CD4-positive, CD25-positive, alpha-beta regulatory T cell (primary cell): Measurements from ENCODE around the gene MARCHF6. TPM values are rescaled to one million over a fixed set of nuclear protein-coding genes. Genes with fewer than 3 reads are reported as not detected.

ENCODE experiments used
- ATAC-seq, 2 donors: fragments of 150-1000 bp; cut with Tn5 transposase; one replicate each; pipeline ENCODE4 v1.10.0; 2021; ENCODE audit warnings: low read depth in 2 of 2, moderate number of reproducible peaks in 2 of 2, moderate library complexity in 1 of 2
- DNase-seq, 3 donors: peaks; one replicate each; pipeline versions ENCODE4 v3.0.0 to v3.0.0-alpha.2; 2012 to 2022; ENCODE audit warnings: mixed read lengths in 1 of 3
- H3K27ac ChIP-seq: one replicate; pipeline ENCODE4 v1.7.0; 2013; ENCODE audit warnings: mild to moderate bottlenecking, low read length; ENCODE audit not compliant: insufficient read depth, poor library complexity, severe bottlenecking
- H3K27me3 ChIP-seq: one replicate; pipeline ENCODE4 v1.7.0; 2013; ENCODE audit warnings: low read length; ENCODE audit not compliant: control insufficient read depth, insufficient read depth
- H3K36me3 ChIP-seq: one replicate; pipeline ENCODE4 v1.7.0; 2013; ENCODE audit warnings: mild to moderate bottlenecking, low read length, moderate library complexity; ENCODE audit not compliant: control insufficient read depth, insufficient read depth
- H3K4me1 ChIP-seq: 2 replicates; pipeline ENCODE4 v1.7.0; 2013; ENCODE audit warnings: mild to moderate bottlenecking, low read length; ENCODE audit not compliant: insufficient read depth, control insufficient read depth, poor library complexity, severe bottlenecking
- H3K4me3 ChIP-seq: one replicate; pipeline ENCODE4 v1.7.0; 2013; ENCODE audit warnings: low read depth, mild to moderate bottlenecking, low read length, moderate library complexity
- H3K9me3 ChIP-seq, 2 experiments: 1 replicate in 1 of 2; 2 replicates in 1 of 2; pipeline ENCODE4 v1.7.0; 2013; ENCODE audit warnings: low read length in 2 of 2, mild to moderate bottlenecking in 1 of 2, moderate library complexity in 1 of 2; ENCODE audit not compliant: control insufficient read depth in 2 of 2
- H3K27ac Mint-ChIP-seq, 3 donors: one replicate each; pipeline ENCODE4 v1.8.0; 2020 to 2022; ENCODE audit warnings: mild to moderate bottlenecking in 3 of 3, mixed read lengths in 3 of 3, moderate library complexity in 2 of 3
- H3K27me3 Mint-ChIP-seq: one replicate; pipeline ENCODE4 v1.8.0; 2022; ENCODE audit warnings: mild to moderate bottlenecking, mixed read lengths
- H3K36me3 Mint-ChIP-seq: one replicate; pipeline ENCODE4 v1.8.0; 2020; ENCODE audit warnings: mixed read lengths
- H3K4me1 Mint-ChIP-seq, 4 donors: one replicate each; pipeline ENCODE4 v1.8.0; 2020 to 2022; ENCODE audit warnings: mixed read lengths in 4 of 4, mild to moderate bottlenecking in 1 of 4
- H3K4me3 Mint-ChIP-seq, 4 donors: one replicate each; pipeline ENCODE4 v1.8.0; 2020 to 2022; ENCODE audit warnings: mild to moderate bottlenecking in 4 of 4, mixed read lengths in 4 of 4, moderate library complexity in 3 of 4
- H3K9me3 Mint-ChIP-seq, 7 donors: one replicate each; pipeline ENCODE4 v1.8.0; 2020 to 2022; ENCODE audit warnings: mixed read lengths in 7 of 7, mild to moderate bottlenecking in 3 of 7, moderate library complexity in 2 of 7
- polyA plus RNA-seq, 4 donors: library from polyadenylated mRNA; unstranded; fragments of 300-500 nt; fragmentation: Illumina TruSeq; gene quantifications; one replicate each; pipeline ENCODE4 v1.2.3, GENCODE V29; 2021
- total RNA-seq: library from RNA; stranded (reverse); gene quantifications from one replicate; pipeline ENCODE4 v1.2.3, GENCODE V29; 2022

Gene MARCHF6
- total and polyA plus RNA-seq, 5 donors from 2014 or later = 34.9 to 188 (median 53.8) TPM

- H3K9me3 ChIP-seq = no peaks in the 10 kb centered on the region
- DNase-seq = no peak
- H3K27ac ChIP-seq = no peak overlapping the region
- no peak for ATAC-seq
- H3K4me3 ChIP-seq = no peak overlapping the region
- Mint-ChIP-seq H3K27me3 (peaks cover 24% of the 10 kb centered on the region), H3K36me3 (no peaks in the 10 kb centered on the region), H3K9me3 (no peaks in the 10 kb centered on the region), H3K4me3 (no peak overlapping the region), H3K4me1 (peaks cover 0 to 4% (median 0%) of the 10 kb centered on the region in 4 donors), H3K27ac (no peak overlapping the region)
- H3K27me3 ChIP-seq = no peaks in the 10 kb centered on the region
- no peaks in the 10 kb centered on the region for H3K4me1 ChIP-seq
- no peaks in the 10 kb centered on the region for H3K36me3 ChIP-seq
These were observed 35.4 kb upstream of the MARCHF6 start for GRCh38 chr5:10317825-10318682.

GRCh38 chr5:10319202-10319851 lies 34.2 kb upstream of the MARCHF6 start:
- Mint-ChIP-seq H3K27me3 (peaks cover 23% of the 10 kb centered on the region), H3K4me3 (no peak overlapping the region), H3K9me3 (no peaks in the 10 kb centered on the region), H3K27ac (no peak overlapping the region), H3K36me3 (no peaks in the 10 kb centered on the region), H3K4me1 (peaks cover 0 to 4% (median 0%) of the 10 kb centered on the region in 4 donors)
- Histone ChIP-seq H3K36me3 (no peaks in the 10 kb centered on the region), H3K27ac (no peak overlapping the region), H3K9me3 (no peaks in the 10 kb centered on the region), H3K4me1 (no peaks in the 10 kb centered on the region), H3K27me3 (peaks cover 3% of the 10 kb centered on the region), H3K4me3 (no peak overlapping the region)
- no peak for ATAC-seq
- no peak for DNase-seq

- DNase-seq (no peak), ATAC-seq (no peak)
- Histone ChIP-seq H3K27ac (no peak overlapping the region), H3K9me3 (no peaks in the 10 kb centered on the region), H3K4me3 (no peak overlapping the region), H3K36me3 (no peaks in the 10 kb centered on the region), H3K4me1 (no peaks in the 10 kb centered on the region), H3K27me3 (peaks cover 3% of the 10 kb centered on the region)
- peaks cover 0 to 4% (median 0%) of the 10 kb centered on the region in 4 donors for H3K4me1 Mint-ChIP-seq
- no peaks in the 10 kb centered on the region for H3K9me3 Mint-ChIP-seq
- no peaks in the 10 kb centered on the region for H3K36me3 Mint-ChIP-seq
- no peak overlapping the region for H3K4me3 Mint-ChIP-seq
- H3K27ac Mint-ChIP-seq = peak overlapping the region in 1 of 3 donors; percentile 45
- H3K27me3 Mint-ChIP-seq = peaks cover 16% of the 10 kb centered on the region
These were observed 32.7 kb upstream of the MARCHF6 start for GRCh38 chr5:10320793-10321192.

- no peak for ATAC-seq
- no peak overlapping the region for H3K4me3 Mint-ChIP-seq
- H3K4me1 Mint-ChIP-seq = no peaks in the 10 kb centered on the region
- DNase-seq = no peak
- H3K9me3 Mint-ChIP-seq = no peaks in the 10 kb centered on the region
- peaks cover 10% of the 10 kb centered on the region for H3K27me3 Mint-ChIP-seq
- Histone ChIP-seq H3K9me3 (no peaks in the 10 kb centered on the region), H3K27ac (no peak overlapping the region), H3K4me3 (no peak overlapping the region), H3K36me3 (no peaks in the 10 kb centered on the region), H3K4me1 (no peaks in the 10 kb centered on the region), H3K27me3 (peaks cover 3% of the 10 kb centered on the region)
- H3K27ac Mint-ChIP-seq = no peak overlapping the region
- H3K36me3 Mint-ChIP-seq = no peaks in the 10 kb centered on the region
These were observed 31.6 kb upstream of the MARCHF6 start for GRCh38 chr5:10321882-10322281.

- H3K4me1 Mint-ChIP-seq = no peaks in the 10 kb centered on the region
These were observed 29.7 kb upstream of the MARCHF6 start for GRCh38 chr5:10323588-10324488.

GRCh38 chr5:10324518-10325370 lies 28.8 kb upstream of the MARCHF6 start:
- DNase-seq (no peak), ATAC-seq (no peak)
- Histone ChIP-seq H3K4me1 (no peaks in the 10 kb centered on the region), H3K4me3 (no peak overlapping the region), H3K27ac (no peak overlapping the region), H3K27me3 (peaks cover 3% of the 10 kb centered on the region), H3K36me3 (no peaks in the 10 kb centered on the region), H3K9me3 (no peaks in the 10 kb centered on the region)
- no peak overlapping the region for H3K27ac Mint-ChIP-seq
- no peak overlapping the region for H3K4me3 Mint-ChIP-seq
- peaks cover 27% of the 10 kb centered on the region for H3K27me3 Mint-ChIP-seq
- H3K4me1 Mint-ChIP-seq = no peaks in the 10 kb centered on the region
- H3K9me3 Mint-ChIP-seq = no peaks in the 10 kb centered on the region
- no peaks in the 10 kb centered on the region for H3K36me3 Mint-ChIP-seq

More at GRCh38 chr5:10323588-10324488, 29.7 kb upstream of the MARCHF6 start:
- no peak for DNase-seq
- Histone ChIP-seq H3K4me3 (no peak overlapping the region), H3K4me1 (no peaks in the 10 kb centered on the region), H3K27me3 (peaks cover 3% of the 10 kb centered on the region), H3K9me3 (no peaks in the 10 kb centered on the region), H3K36me3 (no peaks in the 10 kb centered on the region), H3K27ac (no peak overlapping the region)
- H3K27me3 Mint-ChIP-seq = peaks cover 18% of the 10 kb centered on the region
- no peak overlapping the region for H3K27ac Mint-ChIP-seq
- ATAC-seq = no peak
- no peak overlapping the region for H3K4me3 Mint-ChIP-seq
- H3K9me3 Mint-ChIP-seq = no peaks in the 10 kb centered on the region
- H3K36me3 Mint-ChIP-seq = no peaks in the 10 kb centered on the region

- peaks cover 0 to 4% (median 2%) of the 10 kb centered on the region in 4 donors for H3K4me1 Mint-ChIP-seq
- no peaks in the 10 kb centered on the region for H3K36me3 Mint-ChIP-seq
- Histone ChIP-seq H3K36me3 (no peaks in the 10 kb centered on the region), H3K4me3 (no peak overlapping the region), H3K4me1 (peaks cover 5% of the 10 kb centered on the region), H3K27me3 (peaks cover 16% of the 10 kb centered on the region), H3K9me3 (no peaks in the 10 kb centered on the region), H3K27ac (no peak overlapping the region)
- peaks cover 56% of the 10 kb centered on the region for H3K27me3 Mint-ChIP-seq
- ATAC-seq (no peak), DNase-seq (no peak)
- no peak overlapping the region for H3K27ac Mint-ChIP-seq
- peaks cover 0 to 2% (median 0%) of the 10 kb centered on the region in 7 donors for H3K9me3 Mint-ChIP-seq
- no peak overlapping the region for H3K4me3 Mint-ChIP-seq
These were observed 25.2 kb upstream of the MARCHF6 start for GRCh38 chr5:10328323-10328722.
